Adipocyte (in vitro differentiated cells): ENCODE results near the gene ACSM2B.
"Not testable (repeated sequence)": the region's sequence is repeated elsewhere in the genome, so short reads cannot be mapped to it uniquely, and the experiment has no call there.

Source experiments
- DNase-seq: peaks from one replicate; pipeline ENCODE4 v3.0.0-alpha.2; 2015; ENCODE audit warnings: low read depth
- H3K27me3 ChIP-seq: replicated peaks from 2 replicates; pipeline ENCODE4 v1.7.0; 2013; ENCODE audit warnings: mild to moderate bottlenecking, low read length, moderate library complexity; ENCODE audit not compliant: control insufficient read depth, insufficient read depth
- H3K36me3 ChIP-seq: 2 replicates; pipeline ENCODE4 v1.7.0; 2013; ENCODE audit warnings: low read length, mild to moderate bottlenecking, moderate library complexity; ENCODE audit not compliant: control insufficient read depth, insufficient read depth, severe bottlenecking
- H3K4me1 ChIP-seq: 2 replicates; pipeline ENCODE4 v1.7.0; 2013; ENCODE audit warnings: mild to moderate bottlenecking, low read length, moderate library complexity; ENCODE audit not compliant: control insufficient read depth, insufficient read depth
- H3K4me3 ChIP-seq: 2 replicates; pipeline ENCODE4 v1.7.0; 2013; ENCODE audit warnings: mild to moderate bottlenecking, low read length, moderate library complexity
- H3K9ac ChIP-seq: 2 replicates; pipeline ENCODE4 v1.7.0; 2013; ENCODE audit warnings: mild to moderate bottlenecking, low read length, moderate library complexity
- H3K9me3 ChIP-seq: 2 replicates; pipeline ENCODE4 v1.7.0; 2013; ENCODE audit warnings: mild to moderate bottlenecking, low read length, moderate library complexity; ENCODE audit not compliant: control insufficient read depth

Gene ACSM2B, protein sequence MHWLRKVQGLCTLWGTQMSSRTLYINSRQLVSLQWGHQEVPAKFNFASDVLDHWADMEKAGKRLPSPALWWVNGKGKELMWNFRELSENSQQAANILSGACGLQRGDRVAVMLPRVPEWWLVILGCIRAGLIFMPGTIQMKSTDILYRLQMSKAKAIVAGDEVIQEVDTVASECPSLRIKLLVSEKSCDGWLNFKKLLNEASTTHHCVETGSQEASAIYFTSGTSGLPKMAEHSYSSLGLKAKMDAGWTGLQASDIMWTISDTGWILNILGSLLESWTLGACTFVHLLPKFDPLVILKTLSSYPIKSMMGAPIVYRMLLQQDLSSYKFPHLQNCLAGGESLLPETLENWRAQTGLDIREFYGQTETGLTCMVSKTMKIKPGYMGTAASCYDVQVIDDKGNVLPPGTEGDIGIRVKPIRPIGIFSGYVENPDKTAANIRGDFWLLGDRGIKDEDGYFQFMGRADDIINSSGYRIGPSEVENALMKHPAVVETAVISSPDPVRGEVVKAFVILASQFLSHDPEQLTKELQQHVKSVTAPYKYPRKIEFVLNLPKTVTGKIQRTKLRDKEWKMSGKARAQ

DNA sequence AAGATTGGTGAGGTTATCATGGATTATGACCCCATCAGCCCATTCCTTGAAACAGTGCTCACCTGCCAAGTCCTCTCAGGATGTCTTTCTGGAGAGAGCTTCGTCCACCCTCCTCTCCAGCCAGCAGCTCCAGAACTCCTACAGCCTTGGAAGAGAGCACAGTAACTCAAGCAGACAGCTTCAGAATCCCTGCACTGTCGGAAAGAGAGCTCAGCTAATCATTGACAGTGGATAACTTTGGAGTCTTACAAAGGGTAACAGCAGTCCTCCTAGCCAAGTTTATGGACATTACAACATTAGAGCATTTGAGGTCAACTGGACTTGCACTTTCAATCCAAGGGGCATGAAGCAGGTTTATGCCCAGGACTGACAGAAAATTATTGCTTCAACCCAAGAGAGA is at the start of gene ACSM2B:
ACSM2B (minus strand) TSS at position 223 of the 400 bp plus-strand sequence. CDS start 11,522 bp downstream, outside the sequence.
- H3K4me1 ChIP-seq, H3K9ac ChIP-seq, H3K27me3 ChIP-seq, H3K9me3 ChIP-seq, H3K36me3 ChIP-seq, H3K4me3 ChIP-seq, DNase-seq: not testable (repeated sequence)

DNA sequence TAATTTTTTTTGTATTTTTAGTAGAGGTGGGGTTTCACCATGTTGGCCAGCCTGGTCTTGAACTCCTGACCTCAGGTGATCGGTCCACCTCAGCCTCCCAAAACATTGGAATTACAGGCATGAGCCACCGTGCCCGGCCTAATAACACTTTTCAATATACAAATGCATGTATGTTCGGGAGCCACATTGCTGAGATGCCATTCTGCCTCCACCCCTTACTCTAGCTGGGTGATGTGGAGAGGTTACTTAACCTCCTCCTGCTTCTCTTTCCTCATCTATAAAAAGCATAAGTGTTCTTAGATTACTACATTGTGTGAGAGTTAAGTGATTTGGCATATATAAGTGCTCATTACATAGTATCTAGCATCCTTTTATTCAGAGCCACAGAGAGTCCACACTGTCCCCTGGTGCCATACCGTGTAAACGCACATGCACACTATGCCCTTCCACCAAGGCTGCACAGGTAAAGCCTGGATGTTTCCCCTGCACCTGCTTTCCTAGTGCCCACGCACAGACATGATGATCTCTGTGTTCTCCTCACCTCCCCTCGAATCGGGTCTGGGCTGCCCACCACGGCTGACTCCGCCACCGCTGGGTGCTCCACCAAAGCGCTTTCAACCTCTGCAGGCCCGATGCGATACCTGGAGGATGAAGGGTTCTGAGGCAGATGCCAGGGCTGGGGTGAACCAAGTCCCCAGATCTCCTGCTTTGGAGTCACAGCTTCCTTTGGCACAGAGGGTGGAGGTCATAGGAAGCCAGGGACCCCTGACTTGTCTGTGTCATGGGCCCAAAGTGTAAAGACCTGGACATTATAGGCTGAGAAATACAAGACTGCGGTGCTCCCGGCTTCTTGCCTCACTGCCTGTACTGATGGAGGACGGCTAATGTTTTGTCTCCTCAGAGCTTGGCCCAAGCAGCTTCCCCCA is 49.0 kb upstream of the ACSM2B start:
- Histone ChIP-seq H3K9me3 (no peaks in the 10 kb centered on the region), H3K4me1 (no peaks in the 10 kb centered on the region), H3K36me3 (no peaks in the 10 kb centered on the region), H3K4me3 (no peak overlapping the region), H3K9ac (no peak overlapping the region), H3K27me3 (no peaks in the 10 kb centered on the region)
- no peak for DNase-seq

DNA sequence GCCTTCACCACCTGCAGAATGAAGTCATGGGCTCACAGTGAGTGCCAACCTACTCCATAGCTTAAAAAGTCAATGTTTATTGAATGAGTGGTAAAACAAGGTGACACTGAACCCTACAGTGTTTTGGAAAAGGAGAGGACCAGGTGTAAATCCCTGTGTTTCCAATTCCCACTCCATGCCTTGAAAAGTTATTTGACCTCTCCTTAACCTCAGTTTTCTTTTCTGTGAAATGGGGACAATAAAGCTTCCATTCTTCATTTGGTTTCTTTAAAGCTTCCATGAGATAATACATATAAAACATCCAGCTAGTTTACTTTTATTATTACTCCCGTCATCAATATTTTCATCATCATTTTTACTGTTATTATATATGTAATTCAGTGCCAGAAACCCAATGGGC is 48.0 kb upstream of the ACSM2B start:
- H3K36me3 ChIP-seq = no peaks in the 10 kb centered on the region
- H3K9ac ChIP-seq = no peak overlapping the region
- no peaks in the 10 kb centered on the region for H3K9me3 ChIP-seq
- no peak for DNase-seq
- H3K4me1 ChIP-seq = no peaks in the 10 kb centered on the region
- no peak overlapping the region for H3K4me3 ChIP-seq
- H3K27me3 ChIP-seq = no peaks in the 10 kb centered on the region

DNA sequence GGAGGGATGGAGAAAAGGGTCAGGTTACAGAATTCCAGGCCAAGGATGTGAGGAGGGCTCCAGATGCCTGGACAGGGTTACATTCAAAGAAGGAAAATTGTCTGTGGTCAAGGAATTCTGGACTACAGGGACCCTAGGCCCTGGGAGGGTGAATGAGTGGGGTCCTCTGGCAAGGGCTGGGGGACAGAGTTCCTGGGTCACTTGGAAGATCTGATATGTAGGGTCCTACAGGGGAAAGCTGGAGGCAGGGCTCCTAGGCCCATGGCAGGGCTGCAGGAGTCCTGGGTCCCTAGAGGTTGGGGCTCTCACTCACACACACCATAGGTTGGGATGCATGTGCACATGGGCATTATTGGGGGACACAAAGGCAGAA is 46.3 kb upstream of the ACSM2B start:
- Histone ChIP-seq H3K9me3 (no peaks in the 10 kb centered on the region), H3K4me3 (no peak overlapping the region), H3K9ac (no peak overlapping the region), H3K4me1 (no peaks in the 10 kb centered on the region), H3K36me3 (no peaks in the 10 kb centered on the region), H3K27me3 (peaks cover 4% of the 10 kb centered on the region)
- DNase-seq = no peak

DNA sequence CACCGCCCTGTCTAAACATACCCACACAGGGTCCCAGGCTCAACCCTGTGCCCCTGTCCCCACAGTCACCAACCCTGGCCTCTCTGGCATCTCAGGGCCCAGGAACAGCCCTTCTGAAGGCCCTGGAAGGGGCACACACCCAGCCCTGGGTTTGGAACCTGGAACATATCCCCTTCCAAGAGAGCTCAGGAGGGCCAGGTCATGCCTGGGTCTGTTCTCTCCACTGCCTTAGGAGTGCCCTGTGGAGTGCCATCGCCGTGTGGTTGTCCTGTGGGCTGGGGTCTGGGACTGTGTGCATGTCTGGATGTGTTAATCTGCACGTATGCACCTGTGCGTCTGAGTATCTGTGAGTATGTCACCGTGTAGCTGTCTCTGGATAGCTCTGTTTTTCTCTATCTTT is 45.2 kb upstream of the ACSM2B start:
- DNase-seq = no peak
- peaks cover 4% of the 10 kb centered on the region for H3K27me3 ChIP-seq
- H3K4me1 ChIP-seq = no peaks in the 10 kb centered on the region
- H3K9me3 ChIP-seq = no peaks in the 10 kb centered on the region
- H3K9ac ChIP-seq = no peak overlapping the region
- no peaks in the 10 kb centered on the region for H3K36me3 ChIP-seq
- H3K4me3 ChIP-seq = no peak overlapping the region

DNA sequence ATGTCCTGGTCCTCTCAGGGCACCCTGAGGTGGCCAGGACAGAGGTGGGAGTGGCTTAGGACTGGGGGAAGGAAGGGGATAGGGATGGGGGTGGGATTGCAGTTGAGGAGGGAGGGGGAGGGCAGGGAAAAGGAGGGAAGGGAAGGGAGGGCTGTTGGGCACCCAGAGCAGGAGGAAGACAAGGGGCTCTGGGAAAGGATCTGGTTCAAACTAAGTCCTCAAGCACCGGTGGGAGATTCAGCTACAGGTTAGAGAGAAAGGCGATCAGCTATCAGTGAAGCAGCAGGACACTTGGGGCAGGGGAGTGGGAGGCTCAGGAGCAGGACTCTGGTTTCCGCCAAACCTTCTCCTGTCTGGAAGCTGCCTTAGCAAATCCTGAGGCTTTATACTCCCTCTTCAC is 44.6 kb upstream of the ACSM2B start:
- Histone ChIP-seq H3K4me1 (no peaks in the 10 kb centered on the region), H3K9ac (no peak overlapping the region), H3K4me3 (no peak overlapping the region), H3K9me3 (no peaks in the 10 kb centered on the region), H3K27me3 (peaks cover 5% of the 10 kb centered on the region), H3K36me3 (no peaks in the 10 kb centered on the region)
- no peak for DNase-seq

DNA sequence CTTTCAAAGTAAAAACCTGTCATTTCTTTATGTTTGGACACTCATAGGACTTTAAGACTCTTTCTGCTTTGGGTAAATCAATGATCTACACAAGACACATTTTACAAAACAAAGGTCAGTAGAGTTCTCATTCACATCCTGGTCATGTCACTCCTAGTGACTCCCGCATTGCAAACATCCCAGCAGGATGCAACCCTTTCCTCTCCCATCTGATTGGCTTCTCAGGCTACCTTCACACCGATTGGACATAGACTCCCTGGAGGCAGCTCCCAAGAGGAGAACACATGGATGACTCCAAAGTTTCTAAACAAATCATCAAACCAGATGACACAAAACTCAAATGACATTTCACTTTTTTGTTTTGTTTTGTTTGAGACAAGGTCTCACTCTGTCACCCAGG is 43.8 kb upstream of the ACSM2B start:
- Histone ChIP-seq H3K9ac (no peak overlapping the region), H3K4me3 (no peak overlapping the region), H3K27me3 (peaks cover 8% of the 10 kb centered on the region), H3K9me3 (no peaks in the 10 kb centered on the region), H3K4me1 (no peaks in the 10 kb centered on the region), H3K36me3 (no peaks in the 10 kb centered on the region)
- DNase-seq = no peak

DNA sequence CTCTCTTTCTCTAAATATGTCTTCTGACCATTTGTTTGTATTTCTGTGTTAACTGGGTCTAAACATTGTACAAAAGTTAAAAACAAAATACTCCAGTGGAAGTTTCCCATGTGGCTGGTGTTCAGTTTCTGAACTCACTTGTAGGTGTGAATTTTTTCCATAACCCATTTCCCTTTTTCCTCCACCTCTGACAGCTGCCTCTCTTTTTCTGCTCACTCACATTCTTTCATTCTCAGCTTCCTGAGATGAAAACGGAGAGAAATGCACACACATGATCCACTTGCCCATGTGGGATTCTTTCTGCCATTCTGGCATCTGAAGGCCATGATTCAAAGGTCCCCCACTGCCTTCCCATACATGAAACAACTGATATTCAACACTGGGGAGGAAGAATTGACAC is 41.1 kb upstream of the ACSM2B start:
- peaks cover 12% of the 10 kb centered on the region for H3K27me3 ChIP-seq

DNA sequence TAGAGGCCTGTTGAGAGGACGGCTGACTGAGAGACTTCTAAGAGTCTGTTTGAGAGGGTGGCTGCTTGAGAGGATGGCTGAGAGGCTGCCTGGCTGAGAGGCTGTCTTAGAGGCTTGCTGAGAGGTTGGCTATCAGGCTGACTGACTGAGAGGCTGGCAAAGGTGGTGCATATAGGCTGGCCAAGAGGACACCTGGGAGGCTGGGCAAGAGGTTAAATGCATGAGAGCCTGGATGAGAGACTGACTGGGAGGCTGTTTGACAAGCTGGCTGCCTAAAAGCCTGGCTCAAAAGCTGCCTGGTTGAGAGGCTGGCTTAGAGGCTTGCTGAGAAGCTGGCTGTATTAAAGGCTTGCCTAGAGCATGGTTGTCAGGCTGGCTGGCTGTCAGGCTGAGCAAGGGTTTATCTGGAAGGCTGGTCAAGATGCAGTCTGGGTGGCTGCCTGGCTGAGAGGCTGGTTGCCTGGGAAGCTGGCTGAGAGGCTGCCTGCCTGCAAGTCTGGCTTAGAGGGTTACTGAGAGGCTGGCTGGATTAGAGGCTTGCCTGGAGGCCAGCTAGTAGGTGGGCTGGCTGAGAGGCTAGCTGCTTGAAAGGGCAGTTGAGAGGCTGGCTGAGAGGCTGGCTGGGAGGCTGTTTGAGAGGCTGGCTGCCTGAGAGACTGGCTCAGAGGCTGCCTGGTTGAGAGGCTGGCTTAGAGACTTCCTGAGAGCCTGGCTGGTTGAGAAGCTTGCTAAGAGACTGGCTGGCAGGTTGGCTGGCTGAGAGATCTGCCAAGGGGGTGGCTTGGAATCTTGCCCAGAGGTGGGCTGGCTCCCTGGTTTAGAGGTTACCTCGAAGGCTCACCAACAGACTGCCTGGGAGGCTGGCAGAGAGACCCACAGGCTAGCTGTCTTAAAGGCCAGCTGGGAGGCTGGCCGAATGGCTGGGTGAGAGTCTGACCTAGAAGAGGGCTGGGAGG is 38.3 kb upstream of the ACSM2B start:
- Histone ChIP-seq H3K9me3 (no peaks in the 10 kb centered on the region), H3K27me3 (peaks cover 12% of the 10 kb centered on the region), H3K4me1 (peaks cover 5% of the 10 kb centered on the region), H3K36me3 (no peaks in the 10 kb centered on the region), H3K4me3 (no peak overlapping the region), H3K9ac (no peak overlapping the region)
- no peak for DNase-seq

More for the DNA sequence above, 41.1 kb upstream of the ACSM2B start:
- Histone ChIP-seq H3K9ac (no peak overlapping the region), H3K4me3 (no peak overlapping the region), H3K36me3 (no peaks in the 10 kb centered on the region), H3K4me1 (no peaks in the 10 kb centered on the region), H3K9me3 (no peaks in the 10 kb centered on the region)
- no peak for DNase-seq

DNA sequence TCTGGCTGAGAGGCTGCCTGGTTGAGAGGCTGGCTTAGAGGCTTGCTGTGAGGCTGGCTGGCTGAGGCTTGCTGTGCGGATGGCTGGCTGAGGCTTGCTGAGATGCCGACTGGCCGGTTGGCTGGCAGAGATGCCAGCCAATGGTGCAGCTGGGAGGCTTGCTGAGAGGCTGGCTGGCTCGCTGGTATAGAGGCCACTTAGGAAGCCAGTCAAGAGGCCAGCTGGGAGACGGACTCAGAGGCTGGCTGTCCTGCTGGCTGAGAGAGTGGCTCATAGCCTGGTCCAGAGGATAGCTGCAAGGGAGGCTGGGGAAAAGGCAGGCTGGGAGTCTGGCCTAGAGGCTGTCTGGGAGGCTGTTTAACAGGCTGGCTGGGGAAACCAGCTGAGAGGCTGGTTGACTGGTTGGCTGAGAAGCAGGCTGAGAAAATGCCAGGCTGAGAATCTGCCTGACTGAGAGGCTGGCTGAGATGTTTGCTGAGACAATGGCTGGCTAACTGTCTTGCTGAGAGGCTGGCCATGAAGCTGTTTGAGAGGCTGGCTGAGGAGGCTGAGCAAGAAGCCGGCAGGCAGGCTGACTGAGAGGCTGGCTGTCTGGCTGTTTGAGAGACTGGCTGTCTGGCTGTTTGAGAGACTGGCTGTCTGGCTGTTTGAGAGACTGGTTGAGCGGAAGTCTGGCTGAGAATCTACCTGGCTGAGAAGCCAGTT is 37.5 kb upstream of the ACSM2B start:
- Histone ChIP-seq H3K36me3 (no peaks in the 10 kb centered on the region), H3K4me3 (no peak overlapping the region), H3K9me3 (no peaks in the 10 kb centered on the region), H3K9ac (no peak overlapping the region), H3K4me1 (peaks cover 5% of the 10 kb centered on the region), H3K27me3 (peaks cover 12% of the 10 kb centered on the region)
- no peak for DNase-seq
